HG03342 (cell line): ENCODE data around the gene POLE3.
"Not testable (repeated sequence)": the region's sequence is repeated elsewhere in the genome, so short reads cannot be mapped to it uniquely, and the experiment has no call there.

Experiments used
- ATAC-seq: cut with Tn5 transposase; IDR thresholded peaks from one replicate; pipeline ENCODE4 v1.9.1; 2021; ENCODE audit warnings: mild to moderate bottlenecking, moderate library complexity; ENCODE audit not compliant: unreplicated experiment

Gene POLE3, protein sequence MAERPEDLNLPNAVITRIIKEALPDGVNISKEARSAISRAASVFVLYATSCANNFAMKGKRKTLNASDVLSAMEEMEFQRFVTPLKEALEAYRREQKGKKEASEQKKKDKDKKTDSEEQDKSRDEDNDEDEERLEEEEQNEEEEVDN

DNA sequence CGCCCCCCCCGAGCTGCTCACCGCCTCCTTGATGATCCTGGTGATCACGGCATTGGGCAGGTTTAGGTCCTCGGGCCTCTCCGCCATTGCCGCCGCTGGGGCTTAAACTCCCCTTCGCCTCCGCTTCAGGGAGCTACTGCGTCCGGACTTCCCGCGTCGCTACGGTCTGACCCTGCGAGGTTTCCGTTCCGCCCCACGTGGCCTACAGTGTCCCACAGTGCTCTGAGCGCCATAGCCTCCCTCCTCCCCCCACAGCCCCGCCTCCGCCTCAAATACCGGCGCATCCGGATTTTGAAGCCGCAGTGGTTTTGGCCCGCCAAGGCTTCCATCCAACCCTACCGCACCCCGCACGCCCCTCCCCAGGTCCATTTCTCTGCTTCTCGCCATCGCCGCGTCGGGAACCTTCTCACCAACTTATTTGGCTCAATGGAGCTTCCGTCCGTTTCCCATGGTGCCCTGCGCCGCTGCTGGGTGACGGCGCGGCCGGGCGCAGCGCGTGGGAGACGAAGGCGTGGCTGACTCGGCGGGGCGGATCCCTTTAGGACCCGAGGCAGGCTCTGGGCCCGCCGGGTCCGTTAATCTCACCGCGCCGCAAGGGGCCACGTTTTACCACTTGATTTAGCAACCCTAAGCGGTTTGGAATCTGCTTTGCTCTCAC is at the start of gene POLE3, which contains the start of gene C9orf43:
TSS of gene POLE3 (minus strand) at position 469 of the 658 bp plus-strand sequence. CDS start at position 87, 382 bp downstream.
TSS of gene C9orf43 (plus strand) at position 541 of the 658 bp plus-strand sequence. CDS start 2,747 bp downstream, outside the sequence.
- ATAC-seq, result peak; percentile 94

DNA sequence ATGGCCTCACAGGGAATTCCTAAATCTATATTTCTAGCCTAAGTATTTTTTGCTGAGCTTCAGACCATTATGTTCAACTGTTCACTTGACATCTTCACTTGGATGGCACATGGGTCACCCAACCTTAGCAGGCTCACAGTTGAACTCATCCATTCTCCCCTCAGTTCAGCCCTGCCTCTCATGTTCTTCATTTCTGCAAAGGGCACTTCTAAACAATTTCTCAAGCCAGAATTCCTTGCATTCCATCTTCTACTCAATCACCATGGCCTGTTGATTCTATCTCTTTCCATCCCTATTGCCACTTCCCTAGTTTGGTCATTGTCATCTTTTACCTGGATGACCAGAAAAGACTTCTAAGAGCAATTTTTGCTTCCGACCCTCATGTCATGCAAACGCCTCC is 45.8 kb upstream of the POLE3 start:
- ATAC-seq, result no peak

DNA sequence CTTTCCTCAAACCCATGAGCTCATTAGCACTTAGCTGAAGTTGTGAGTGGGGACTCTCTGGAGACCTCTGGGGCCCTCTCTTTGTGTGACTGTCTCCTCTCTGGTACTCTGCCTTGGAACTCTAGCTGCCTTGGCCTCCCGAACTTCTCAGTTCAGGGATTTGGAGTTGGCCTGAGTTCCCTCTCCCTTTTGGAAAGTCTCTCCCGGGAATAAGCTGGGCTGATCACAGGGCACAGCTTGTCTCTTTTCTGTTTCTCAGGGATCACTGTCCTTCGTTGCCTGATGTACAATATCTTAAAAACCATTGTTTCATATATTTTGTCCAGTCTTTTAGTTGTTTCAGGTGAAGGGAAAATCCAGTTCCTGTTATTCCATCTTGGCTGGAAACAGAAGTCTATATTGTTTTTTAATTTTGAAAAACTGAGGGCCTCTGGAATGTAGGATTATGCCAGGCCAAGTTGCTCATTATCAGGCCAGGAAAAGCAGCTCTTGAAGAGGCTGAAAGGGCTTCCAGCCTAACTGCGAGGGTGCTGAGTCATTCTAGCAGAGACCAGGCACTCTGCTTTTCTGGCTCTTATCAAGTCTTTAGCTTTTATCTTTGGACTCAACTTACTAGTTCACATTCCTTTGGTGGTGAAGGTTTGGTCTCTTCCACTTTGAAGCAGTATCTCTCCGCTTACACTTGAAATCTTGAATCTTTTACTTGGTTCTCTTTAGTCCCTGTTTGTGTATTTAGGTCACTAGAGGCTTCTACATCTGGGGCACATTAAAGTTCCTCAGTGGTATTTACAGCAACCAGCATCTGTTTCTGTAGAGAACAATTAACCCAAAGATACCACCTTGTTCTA is 44.7 kb upstream of the POLE3 start:
- no peak for ATAC-seq

DNA sequence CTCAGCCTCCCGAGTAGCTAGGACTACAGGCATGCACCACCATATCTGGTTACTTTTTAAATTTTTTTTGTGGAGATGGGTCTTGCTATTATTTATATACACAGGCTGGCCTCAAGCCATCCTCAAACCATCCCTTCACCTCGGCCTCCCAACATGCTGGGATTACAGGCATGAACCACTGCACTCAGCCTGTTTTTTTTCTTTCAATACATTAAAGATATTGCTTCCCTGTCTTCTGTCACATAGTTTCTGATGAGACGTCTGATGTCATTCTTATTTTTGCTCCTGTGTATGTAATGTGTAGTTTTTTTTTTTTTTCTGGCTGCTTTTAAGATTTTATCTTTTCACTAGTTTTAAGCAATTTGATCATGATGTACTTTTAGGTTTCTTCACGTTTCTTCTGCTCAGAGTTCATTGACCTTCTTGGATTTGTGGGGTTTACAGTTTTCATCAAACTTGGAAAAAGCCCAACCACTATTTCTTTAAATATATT is 41.7 kb upstream of the POLE3 start:
- no peak for ATAC-seq

DNA sequence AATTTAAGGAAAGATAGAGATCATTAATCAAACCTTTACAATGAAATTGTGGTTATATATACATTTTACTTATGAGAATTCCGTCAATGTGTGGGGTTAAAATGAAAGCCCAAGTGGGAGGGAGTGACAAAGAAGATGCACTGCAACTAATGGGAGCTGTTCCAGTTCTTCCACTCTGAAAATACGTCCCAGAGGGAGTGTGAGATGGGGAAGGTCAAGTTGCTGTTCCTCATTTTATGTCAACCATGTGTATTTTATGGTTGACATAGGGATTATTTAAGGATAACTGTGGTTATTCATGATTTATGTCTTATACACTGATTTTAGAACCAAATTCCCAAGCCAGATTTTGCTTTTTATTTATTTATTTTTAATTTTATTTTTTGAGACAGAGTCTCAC is 38.9 kb upstream of the POLE3 start:
- no peak for ATAC-seq

DNA sequence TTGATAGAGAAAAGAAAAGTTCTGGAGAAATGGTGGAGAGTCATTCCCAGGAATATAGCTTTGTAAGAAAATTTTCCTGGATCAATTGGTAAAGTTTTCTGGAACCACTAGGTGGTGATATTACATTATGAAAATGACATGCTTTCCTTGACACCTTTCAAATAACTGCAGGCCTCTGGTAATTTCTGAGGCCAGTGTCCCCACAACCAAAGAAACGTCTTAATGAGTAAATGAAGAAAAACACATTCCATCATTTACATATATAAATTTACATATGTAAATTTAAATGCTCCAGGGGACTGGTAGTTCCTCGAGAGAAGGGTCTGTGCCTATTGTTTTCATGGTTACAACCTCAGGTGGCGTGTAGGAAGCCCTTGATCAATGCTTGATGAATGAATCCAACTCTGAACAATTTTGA is 35.9 kb upstream of the POLE3 start:
- no peak for ATAC-seq

DNA sequence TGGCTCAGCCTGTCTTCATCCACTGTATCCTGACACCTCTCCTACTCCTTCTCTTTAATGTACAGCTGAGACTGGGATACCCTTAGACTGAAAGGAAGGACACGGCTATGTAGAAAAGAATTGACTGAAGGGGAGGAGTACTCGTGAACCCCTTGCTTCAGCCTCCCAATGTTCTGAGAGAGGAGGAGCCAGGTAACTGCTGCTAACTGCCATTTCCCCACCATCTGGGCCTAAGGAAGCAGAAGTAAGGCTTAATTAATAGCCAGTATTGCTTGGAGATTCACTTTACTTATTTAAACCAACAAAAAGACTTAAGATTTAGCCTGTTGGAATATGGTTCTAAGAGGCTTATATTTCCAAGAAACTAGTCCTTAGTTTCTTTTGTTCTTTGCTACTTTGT is 34.3 kb upstream of the POLE3 start:
- no peak for ATAC-seq

DNA sequence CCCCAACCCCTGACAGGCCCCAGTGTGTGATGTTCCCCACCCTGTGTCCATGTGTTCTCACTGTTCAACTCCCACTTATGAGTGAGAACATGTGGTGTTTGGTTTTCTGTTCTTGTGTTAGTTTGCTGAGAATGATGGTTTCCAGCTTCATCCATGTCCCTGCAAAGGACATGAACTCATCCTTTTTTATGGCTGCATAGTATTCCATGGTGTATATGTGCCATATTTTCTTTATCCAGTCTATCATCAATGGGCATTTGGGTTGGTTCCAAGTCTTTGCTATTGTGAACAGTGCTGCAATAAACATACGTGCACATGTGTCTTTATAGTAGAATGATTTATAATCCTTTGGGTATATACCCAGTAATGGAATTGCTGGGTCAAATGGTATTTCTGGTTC is 27.2 kb upstream of the POLE3 start:
- ATAC-seq, result not testable (repeated sequence)

DNA sequence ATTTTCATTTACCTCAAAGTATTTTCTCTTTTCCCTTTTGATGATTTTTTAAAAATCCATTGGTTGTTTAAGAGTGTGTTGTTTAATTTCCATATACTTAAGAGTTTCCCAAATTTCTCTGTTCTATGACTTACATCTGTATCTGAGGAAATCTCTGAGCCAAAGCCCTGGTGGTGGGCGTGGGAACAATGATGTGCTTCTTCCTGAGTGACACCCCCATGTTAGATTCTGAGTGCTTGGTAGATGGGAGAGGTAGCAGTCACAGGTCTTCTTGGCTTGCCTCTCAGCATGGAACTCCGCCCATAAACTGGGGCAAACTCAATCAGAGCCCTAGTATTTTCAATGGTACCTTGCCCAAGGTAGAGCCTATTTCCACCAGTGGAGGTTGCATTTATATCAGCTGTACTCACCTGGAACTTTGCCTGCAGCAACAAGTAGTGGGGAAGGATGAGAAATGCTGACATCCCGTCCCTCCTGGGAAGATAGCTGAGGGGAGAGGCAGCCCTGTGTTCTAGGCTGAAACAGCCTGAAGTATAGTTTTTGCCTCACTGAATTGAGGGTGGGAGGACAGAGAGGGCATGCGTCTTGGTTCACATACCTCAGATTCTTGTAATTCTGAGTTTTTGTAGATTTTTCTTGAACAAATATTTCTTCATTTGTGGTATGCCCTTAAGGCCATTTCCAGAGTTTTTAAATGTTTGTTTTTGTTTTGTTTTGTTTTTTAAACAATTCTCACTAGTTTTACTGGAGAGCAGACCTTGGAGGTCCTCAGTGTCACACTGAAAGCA is 26.4 kb upstream of the POLE3 start:
- ATAC-seq, result no peak

DNA sequence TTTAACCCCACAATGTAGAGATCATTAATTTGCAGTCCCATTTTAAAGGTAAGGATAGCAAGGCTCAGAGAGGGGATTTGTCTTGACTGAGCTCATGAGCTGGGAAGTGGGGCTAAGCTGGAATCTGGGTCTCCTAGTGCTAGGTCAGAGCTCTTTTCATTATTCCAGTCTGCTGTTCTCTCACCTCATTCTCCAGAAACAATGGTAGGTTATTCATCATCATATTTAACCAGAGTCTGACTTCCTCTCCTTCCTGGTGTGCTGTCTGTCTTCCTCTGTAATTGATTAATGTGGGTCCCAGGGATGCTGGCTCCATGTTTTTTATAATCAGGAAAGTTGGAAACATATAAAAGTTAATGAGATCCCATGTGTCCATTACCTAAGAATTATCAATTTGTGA is 20.7 kb upstream of the POLE3 start:
- ATAC-seq, result no peak

DNA sequence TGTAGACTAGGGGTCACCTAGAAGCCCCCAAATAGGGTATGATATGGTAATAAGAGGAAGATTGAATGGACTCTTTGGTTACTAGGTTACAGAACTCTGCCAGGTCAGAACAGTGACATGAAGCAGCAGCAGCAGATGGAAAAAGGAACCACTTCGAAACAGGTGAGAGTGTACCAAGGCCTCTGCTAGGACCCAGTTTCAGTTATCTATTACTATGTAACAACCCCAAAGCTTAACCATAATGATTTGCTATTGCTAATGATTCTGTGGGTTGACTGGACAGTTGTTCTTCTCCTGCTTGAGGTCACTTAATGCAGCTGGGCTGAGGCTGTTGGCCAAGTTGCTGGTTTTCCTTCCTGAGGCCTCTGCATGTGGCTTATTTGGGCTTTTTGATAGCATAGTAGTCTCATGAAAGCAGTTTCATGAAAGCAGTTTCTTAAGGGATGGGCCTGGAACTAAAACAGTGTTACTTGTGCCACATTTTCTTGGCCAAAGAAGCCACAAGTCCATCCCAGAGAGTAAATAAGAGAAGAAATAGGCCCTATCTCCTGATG is 17.7 kb upstream of the POLE3 start:
- peak; percentile 47 for ATAC-seq

DNA sequence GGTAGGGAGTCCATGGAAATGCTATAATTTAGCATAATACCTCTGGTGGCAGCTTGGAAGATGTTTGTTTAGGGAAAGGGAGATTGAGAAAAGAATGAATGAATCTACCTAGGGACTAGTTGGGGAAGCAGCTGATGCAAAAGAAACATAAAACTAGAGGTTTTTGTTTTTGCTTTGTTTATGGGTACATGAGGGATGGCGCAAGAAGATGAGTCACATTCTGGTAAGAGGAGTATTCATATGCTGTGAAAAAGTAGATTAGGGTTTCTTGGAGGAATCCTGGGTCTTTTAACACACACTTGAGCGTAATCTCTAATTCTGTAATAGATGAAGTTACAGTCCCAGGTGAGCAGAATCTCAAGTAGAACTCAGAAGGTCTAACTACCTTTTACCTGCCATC is 17.2 kb upstream of the POLE3 start:
- ATAC-seq, result no peak

DNA sequence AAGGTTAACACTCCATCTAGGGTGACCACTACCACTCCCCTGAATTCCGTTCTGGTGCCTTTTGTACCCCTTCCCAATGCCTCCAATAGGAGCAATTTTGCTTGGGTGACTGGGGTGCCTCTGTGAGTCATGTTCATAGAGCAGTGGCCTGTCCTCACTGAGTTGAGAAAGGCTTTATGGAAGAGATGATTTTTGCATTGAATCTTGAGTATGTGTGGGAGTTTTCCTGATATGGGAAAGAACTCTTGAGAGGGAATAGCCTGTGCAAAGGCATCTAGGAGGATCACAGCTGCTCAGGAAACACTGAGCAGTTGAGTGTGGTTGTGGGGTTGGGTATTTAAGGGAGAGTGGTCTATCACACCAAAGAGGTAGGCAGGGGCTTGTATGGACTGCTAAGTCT is 16.2 kb upstream of the POLE3 start:
- no peak for ATAC-seq

DNA sequence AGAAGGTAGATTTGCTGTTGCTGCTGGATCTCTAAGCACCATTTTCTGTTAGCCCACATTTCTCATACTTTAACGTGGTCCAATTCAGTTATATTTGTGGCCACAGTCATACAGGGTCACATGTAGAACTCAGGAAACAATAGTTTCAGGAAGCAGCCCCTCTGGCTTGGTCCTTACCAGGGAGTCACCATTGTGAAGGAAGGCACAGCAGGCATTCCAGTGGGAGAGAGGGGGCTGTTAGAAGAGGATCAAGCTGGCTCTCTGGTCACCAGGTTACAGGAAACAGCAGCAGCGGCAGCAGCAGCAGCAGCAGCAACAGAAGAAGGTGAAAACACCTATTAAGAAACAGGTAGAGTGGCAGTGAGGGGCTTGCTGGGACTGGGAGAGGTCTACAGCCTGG is 14.6 kb upstream of the POLE3 start:
- ATAC-seq, result no peak

DNA sequence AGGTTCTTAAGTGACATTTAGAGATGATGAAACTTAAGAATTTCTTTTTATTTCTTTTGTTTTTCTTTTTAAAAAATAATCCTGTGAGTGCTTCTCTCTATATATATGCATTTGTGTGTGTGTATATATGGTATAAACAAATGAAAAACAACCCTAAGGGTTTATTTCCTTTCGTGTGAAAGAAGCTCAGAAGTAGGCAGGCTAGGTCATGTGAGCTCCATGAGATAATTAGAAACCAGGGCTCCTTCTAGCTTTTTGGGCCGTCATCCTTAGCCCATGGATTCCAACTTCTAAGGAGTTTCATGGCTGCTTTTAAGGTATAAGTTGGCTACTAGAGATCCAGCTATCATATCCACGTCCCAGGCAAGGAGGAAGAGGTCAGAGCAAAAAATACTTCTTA is 11.3 kb upstream of the POLE3 start:
- ATAC-seq, result no peak

DNA sequence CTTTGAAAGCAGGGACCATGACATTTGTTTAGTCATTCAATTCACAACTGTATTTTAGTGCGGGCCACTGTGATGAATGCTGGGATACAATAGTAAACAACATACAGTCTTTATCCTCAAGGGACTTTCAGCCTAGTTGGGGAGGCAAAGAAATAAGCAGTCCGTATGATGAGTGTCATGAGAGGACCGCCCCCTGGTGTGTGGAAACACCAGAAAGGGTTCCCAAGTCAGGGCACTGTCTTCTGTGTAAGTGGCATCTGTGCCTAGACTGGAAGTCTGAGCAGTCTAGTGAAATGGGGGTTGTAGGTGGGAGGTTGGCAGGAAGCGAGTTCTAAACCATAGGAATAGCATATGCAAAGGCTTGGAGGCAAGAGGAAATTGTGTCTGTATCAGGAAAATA is 6.9 kb upstream of the POLE3 start:
- ATAC-seq, result no peak

DNA sequence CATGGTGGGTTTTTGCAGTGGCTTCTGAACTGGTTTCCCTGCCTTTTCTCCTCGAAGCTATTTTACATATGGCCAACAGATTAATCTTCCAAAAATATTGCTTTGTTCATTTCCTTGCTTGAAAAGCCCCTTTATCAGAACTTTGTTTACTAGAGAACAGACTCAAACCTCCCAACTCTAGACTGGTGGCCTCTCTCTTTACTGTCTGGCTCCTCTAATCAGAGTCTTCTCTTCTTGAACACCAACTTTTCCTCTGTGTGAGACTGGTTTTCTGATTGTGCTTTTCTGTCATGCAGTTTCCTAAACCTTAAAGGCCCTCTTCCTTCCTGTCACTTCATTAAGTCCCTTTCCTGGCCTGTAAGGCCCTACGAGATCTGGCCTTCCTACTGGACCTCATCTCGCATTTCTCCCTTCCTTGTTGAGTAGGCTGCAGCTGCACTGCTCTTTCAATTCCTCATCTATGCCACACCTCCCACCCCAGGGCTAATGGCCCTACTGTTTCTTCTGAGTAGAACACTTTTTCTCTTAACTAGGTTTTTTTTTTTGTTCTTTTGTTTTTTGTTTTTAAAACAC is 5.8 kb upstream of the POLE3 start:
- peak; percentile 94 for ATAC-seq

DNA sequence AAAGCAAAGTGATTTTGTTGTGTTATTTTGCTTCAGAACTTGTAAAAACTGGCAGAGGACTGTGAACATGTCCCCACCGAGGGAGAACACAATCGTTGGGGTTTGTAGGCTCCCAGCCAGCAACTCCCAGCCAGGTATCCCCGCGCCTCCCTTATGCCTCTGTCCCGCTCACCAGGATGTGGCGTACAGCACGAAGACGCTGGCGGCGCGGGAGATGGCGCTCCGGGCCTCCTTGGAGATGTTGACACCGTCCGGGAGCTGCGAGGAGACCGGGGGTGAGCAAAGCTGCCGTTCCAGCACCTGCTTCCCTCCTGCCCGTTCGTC is 630 bp downstream of the POLE3 start:
- ATAC-seq, result peak; percentile 1

DNA sequence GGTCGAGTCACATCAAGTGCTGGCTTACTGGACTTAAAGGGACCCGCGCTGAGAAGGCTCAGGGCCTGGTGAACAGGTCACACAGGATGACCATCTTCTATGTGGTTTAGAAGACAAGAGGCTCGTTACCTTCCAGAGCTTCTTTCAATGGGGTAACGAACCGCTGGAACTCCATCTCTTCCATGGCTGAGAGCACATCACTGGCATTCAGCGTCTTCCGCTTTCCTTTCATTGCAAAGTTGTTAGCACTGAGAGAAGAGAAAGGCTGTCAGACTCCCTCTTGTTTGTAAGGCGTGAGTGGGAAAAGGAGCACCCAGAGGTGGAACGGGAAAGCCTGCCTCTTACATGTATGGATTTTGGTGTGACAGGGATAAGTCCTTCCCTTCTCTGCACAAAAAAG is 994 bp downstream of the POLE3 start:
- ATAC-seq, result no peak

DNA sequence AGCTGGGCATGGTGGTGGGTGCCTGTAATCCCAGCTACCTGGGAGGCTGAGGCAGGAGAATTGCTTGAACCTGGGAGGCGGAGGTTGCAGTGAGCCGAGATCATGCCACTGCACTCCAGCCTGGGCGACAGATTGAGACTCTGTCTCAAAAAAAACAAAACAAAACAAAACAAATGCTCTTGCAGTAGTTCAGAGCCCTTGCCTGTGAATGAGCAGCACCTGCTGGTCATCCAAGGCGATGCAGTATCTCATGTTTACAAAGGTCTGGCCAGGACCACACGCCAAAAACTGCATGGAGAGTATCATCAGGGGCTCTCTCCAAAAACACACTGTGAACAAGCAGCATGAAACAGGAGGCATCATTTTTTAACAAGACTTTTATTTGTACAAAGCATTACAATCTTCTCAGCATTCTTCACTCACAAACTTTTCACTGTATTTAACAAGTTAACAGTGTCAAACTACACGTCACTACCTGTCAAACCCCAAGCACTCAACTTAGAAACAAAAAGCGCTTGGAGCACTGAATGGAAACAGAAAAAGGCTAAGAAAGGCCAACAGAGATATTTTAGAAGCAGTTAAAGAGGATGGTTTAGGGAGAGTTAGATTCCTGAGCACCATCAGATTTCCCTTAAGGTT is 3.5 kb downstream of the POLE3 start:
- peak; percentile 38 for ATAC-seq
